Measurements from ENCODE around the gene GCN1. TPM values are rescaled to one million over a fixed set of nuclear protein-coding genes. Genes with fewer than 3 reads are reported as not detected.

GCN1 gene
- total RNA-seq, 6 experiments from 2014 or later: 76.5 to 102 (median 83.1) TPM

DNA sequence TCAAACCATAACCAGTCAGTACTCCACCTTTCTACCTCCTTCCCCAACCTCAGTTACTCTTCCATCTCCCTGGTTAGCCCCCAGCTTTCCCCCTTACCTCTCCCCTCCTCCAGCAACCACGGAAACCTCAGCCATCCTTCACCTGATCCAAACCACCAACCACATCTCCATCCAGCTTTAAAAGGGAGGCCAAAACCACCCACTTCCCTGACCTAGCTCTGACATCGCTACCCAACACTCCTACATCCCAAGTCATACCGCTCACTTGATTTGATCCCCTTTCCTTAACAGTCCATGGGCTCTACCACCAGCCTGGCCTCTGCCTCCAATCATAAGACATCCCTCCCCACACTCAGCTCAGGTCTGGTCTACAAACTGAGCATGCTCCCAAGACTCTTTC, 79.4 kb downstream of the GCN1 start:
- TF ChIP-seq, protein P1, sequence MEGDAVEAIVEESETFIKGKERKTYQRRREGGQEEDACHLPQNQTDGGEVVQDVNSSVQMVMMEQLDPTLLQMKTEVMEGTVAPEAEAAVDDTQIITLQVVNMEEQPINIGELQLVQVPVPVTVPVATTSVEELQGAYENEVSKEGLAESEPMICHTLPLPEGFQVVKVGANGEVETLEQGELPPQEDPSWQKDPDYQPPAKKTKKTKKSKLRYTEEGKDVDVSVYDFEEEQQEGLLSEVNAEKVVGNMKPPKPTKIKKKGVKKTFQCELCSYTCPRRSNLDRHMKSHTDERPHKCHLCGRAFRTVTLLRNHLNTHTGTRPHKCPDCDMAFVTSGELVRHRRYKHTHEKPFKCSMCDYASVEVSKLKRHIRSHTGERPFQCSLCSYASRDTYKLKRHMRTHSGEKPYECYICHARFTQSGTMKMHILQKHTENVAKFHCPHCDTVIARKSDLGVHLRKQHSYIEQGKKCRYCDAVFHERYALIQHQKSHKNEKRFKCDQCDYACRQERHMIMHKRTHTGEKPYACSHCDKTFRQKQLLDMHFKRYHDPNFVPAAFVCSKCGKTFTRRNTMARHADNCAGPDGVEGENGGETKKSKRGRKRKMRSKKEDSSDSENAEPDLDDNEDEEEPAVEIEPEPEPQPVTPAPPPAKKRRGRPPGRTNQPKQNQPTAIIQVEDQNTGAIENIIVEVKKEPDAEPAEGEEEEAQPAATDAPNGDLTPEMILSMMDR (IDR thresholded peaks at IDR 0.05): no peak
- peaks cover 55% of the 10 kb centered on the region for H3K4me1 Mint-ChIP-seq (ENCODE audit: low read depth)
- peak overlapping the region; percentile 97 for H3K27ac Mint-ChIP-seq

DNA sequence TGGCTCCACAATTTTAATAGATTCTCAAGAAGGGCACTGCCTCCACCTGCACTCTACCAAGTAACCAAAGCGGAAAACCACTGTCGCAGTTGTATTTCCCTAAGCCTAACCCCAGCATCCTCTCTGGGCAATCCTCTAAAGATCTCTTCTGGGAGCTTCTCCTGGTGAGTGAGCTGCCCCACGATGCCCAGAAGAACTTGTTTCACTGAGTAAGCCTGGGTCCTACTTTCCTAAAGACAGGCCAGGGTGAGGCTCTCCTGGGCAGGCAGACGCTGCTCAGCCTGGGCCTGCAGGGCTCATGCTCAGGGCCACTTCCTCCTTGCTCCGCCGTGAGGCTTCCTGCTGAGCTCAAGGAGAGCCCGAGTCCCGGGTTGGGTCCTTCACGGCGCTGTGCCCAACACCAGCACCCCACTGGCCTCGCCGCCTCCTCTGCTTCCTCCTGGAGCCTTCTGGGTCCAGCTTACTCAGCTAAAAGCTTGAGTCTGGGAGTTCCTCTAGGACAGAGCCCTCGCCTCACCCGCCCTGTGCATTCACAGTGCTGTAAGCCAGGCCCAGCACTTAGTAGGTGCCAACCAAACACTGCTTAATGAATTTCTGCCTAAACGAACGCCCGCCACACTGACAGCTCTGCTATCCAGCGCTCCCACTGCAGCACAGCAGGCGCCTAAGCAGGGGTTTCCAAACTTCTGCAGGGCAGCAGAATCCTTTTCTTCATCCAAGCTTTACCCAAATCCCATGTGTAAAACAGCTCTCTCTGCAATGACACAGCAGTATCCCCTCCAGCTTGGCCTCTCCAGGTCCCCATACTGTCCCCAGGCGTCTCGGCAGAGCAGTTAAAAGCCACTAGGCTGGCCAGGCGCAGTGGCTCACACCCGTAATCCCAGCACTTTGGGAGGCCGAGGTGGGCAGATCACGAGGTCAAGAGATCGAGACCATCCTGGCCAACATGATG, 83.7 kb downstream of the GCN1 start:
- H3K9me3 Mint-ChIP-seq: no peaks in the 10 kb centered on the region
- TF ChIP-seq, protein P1 (IDR thresholded peaks at IDR 0.05): no peak

More for the DNA sequence above, 79.4 kb downstream of the GCN1 start:
- H3K9me3 Mint-ChIP-seq: no peaks in the 10 kb centered on the region
- peaks cover 25% of the 10 kb centered on the region for H3K36me3 Mint-ChIP-seq (ENCODE audit: low read depth)
- H3K4me3 Mint-ChIP-seq: peak overlapping the region; percentile 100
- DNase-seq: no peak
- no peaks in the 10 kb centered on the region; the same call in 1 of the 2 replicates for H3K27me3 Mint-ChIP-seq (ENCODE audit: insufficient read depth)

DNA sequence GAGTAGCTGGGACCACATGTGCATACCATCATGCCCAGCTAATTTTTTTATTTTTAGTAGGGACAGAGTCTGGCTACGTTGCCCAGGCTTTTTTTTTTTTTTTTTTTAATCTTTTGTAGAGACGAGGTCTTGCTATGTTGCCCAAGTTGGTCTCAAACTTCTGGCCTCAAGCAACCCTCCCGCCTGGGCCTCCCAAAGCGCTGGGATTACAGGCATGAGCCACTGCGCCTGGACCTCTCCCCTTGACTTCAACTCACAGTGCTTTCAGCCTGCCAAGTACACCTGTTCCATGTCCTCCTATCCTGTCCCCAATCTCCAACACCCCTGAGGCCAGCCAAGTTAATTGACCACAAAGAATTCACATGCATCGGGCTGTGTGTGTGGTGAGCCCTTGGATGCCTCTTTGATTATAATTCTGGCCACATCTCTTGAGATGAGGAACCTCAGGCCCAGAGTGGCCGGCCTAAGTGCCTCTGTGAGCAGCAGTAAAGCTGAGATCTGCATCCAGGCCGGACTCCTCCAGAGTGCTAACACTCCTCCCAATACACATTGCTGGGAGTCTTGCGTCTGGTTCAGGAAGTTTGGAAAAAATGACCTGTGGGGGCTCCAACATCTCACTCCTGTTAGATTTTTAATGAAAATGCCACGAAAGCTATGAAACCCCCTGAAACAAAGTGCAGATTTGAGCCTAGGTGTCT, 84.8 kb downstream of the GCN1 start:
- no peak overlapping the region for H3K4me3 Mint-ChIP-seq
- H3K9me3 Mint-ChIP-seq: no peaks in the 10 kb centered on the region
- peaks cover 26% of the 10 kb centered on the region for H3K4me1 Mint-ChIP-seq (ENCODE audit: low read depth)
- peaks cover 18% of the 10 kb centered on the region for H3K36me3 Mint-ChIP-seq (ENCODE audit: low read depth)
- H3K27me3 Mint-ChIP-seq (ENCODE audit: insufficient read depth): no peaks in the 10 kb centered on the region; the same call in 1 of the 2 replicates
- TF ChIP-seq, protein P1 (IDR thresholded peaks at IDR 0.05): no peak
- H3K27ac Mint-ChIP-seq: no peak overlapping the region
- no peak for DNase-seq

More for the DNA sequence above, 83.7 kb downstream of the GCN1 start:
- DNase-seq: no peak
- Mint-ChIP-seq H3K36me3 (ENCODE audit: low read depth) (peaks cover 28% of the 10 kb centered on the region), H3K27me3 (ENCODE audit: insufficient read depth) (no peaks in the 10 kb centered on the region; the same call in 1 of the 2 replicates), H3K4me1 (ENCODE audit: low read depth) (peaks cover 32% of the 10 kb centered on the region), H3K4me3 (no peak overlapping the region), H3K27ac (peak overlapping the region; percentile 45; the same call in 1 of the 2 replicates)

DNA sequence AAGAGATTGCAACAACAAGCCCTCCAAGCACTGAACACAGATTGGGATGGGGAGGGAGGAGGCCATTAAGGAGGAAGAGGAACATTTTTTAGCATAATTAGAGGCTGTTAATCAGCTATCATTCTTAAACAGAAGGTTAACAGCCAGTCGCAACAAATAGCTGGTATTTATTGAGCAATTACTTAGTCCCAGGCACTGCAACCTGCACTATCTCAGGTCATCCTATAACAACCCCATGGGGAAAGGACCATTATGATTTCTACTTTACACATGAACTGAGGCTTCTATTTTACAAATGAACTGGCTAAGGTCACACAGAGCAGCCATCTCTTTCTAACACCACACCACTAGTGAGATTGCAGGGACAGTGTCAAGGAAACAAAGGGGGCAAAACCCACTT, 88.4 kb downstream of the GCN1 start:
- no peak for DNase-seq
- Mint-ChIP-seq H3K36me3 (ENCODE audit: low read depth) (peaks cover 8% of the 10 kb centered on the region; the same call in 1 of the 2 replicates), H3K27ac (no peak overlapping the region), H3K4me3 (no peak overlapping the region), H3K4me1 (ENCODE audit: low read depth) (peaks cover 22% of the 10 kb centered on the region), H3K9me3 (no peaks in the 10 kb centered on the region), H3K27me3 (ENCODE audit: insufficient read depth) (no peaks in the 10 kb centered on the region)
- TF ChIP-seq, protein P1 (IDR thresholded peaks at IDR 0.05): no peak

DNA sequence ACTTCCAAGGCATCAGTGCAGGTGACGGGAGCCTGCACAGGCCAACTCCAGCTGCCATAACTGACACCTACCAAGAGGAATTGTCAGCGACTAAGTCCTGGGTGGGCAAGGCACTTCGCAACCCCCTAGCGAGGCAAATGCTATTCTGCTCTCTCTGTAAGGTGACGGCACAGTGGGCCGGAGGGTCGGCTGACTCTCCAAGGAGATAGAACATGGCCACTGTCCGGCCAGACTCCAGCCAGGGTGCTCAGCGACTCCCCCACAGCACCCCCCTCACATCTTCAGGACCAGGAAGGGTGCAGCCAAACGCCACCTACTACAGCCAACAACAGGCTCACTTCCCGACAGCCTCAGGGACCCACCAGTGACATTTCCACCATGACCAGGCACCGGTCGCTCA, 91.1 kb downstream of the GCN1 start:
- H3K27me3 Mint-ChIP-seq (ENCODE audit: insufficient read depth): no peaks in the 10 kb centered on the region
- no peak overlapping the region for H3K4me3 Mint-ChIP-seq
- no peaks in the 10 kb centered on the region for H3K9me3 Mint-ChIP-seq
- TF ChIP-seq, protein P1 (IDR thresholded peaks at IDR 0.05): no peak
- DNase-seq: no peak
- no peak overlapping the region for H3K27ac Mint-ChIP-seq
- peaks cover 7% of the 10 kb centered on the region; the same call in 1 of the 2 replicates for H3K4me1 Mint-ChIP-seq (ENCODE audit: low read depth)
- H3K36me3 Mint-ChIP-seq (ENCODE audit: low read depth): peaks cover 8% of the 10 kb centered on the region; the same call in 1 of the 2 replicates
